Activated naive CD4-positive, alpha-beta T cell treated with Interleukin-2 at 50 U/mL for 16 hours (primary cell): ENCODE data around the gene CASKIN2.

ENCODE experiments used
- DNase-seq: peaks from one replicate; pipeline ENCODE4 v3.0.0-alpha.2; 2020

The CASKIN2 gene

DNA sequence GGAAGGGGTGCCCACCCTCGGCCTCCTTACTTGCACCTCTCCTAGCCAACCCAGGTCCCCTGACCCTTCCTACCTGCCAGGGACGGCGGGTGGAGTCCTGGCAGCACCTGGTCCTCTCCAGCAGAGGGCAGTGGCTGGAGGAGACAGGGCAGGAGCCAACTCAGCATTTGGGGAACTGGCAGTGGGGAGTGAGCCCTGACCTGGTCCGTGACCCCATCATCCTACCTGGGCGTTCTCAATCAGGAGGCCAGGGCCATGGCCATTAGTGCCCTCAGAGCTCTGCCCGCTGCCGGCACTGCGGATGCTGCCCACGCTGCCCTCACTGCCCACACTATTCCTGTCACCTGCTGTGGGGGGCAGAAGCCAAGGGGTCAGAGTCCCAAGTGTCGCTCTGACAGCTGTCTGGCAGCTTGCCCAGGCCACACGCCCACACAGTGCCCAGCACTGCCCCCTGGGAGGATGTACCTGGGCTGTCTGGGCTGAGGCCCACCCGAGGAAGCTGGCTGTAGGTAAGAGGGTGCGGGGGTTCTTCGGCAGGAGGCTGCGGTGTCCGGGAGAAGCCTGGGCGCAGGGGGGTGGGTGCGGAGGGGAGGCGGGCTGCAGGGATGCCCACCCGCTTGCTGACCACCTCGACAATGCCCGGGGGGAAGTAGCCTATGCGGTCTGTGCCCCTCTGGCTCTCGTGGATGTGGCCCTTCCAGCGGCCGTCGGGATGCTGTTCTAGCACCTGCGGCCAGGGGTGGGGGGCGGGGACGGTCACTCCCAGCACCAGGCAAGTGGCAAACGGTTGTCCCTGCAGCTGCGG is 10.8 kb downstream of the CASKIN2 start:
- DNase-seq: peak; percentile 39

DNA sequence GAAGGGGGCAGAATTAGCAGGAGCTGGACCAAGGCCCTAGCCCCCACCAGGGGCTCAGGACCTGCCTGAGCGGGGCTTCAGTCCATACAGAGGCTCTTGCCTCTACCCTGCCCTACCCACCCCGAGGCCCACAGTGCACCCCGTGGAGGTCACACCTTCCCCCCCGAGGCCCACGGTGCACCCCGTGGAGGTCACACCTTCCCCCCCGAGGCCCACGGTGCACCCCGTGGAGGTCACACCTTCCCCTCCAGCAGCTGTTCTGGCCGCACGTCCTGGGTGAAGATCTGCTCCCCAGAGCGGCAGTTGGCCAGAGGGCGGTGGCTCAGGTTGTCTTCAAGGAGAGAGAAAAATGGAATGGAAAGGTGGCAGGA is 11.4 kb downstream of the CASKIN2 start:
- DNase-seq: no peak

DNA sequence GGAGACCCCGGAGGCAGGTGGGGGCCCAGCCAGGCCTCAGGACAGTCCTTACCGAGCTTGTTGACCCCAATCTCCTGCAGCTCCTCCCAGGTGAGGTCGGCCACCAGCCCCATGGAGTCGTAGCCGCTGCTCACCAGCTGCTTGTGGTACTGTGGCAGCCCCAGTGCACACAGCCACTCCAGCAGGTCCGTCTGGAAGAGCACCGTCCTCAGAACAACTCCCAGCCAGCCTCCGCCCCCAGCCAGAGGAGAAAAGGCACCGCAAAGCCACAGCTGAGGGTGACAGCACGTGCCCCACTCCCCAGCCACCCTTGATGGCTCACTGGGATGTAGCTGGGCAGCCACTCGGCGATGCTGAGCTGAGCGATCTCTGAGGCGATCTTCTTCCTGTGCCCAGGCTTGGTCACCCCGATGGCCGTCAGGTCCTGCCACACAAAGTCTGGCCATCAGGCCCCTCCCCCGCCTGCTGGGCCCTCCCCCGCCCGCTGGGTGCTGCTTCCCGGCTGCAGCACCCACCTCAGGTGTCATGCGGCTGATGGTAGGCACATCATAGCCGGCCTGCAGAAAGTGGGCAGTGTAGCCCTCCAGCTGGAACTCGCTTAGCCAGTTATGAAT is 11.9 kb downstream of the CASKIN2 start:
- no peak for DNase-seq

DNA sequence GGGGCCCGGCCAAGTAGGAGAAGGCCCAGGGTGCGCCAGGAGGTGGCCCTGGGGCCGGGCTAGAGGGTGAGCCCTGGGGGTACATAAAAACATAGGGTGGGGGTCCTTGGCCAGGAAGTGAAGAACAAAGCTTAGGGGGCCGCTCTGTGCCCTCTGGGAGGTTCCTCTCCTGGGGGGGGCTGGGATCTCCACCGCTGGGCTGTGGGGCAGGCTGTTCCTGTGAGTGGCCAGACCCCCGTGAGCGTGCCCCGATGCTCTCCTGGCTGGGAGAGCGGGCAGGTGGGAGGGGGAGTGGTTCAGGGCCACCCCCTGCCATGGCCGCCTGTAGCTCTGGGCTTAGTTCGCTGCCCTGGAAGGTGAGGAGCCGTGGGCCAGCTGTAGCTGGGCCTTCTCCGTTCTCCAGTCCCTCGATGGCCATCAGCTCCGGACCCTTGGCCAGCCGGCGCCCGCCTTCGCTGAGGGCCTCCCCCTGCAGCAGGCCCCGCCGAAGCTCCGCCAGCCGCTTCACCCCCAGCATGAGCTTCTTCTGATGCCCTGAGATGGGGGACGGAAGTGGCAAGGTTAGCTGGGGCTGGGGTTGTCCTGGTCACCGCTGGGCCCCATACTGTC is 12.5 kb downstream of the CASKIN2 start:
- no peak for DNase-seq

DNA sequence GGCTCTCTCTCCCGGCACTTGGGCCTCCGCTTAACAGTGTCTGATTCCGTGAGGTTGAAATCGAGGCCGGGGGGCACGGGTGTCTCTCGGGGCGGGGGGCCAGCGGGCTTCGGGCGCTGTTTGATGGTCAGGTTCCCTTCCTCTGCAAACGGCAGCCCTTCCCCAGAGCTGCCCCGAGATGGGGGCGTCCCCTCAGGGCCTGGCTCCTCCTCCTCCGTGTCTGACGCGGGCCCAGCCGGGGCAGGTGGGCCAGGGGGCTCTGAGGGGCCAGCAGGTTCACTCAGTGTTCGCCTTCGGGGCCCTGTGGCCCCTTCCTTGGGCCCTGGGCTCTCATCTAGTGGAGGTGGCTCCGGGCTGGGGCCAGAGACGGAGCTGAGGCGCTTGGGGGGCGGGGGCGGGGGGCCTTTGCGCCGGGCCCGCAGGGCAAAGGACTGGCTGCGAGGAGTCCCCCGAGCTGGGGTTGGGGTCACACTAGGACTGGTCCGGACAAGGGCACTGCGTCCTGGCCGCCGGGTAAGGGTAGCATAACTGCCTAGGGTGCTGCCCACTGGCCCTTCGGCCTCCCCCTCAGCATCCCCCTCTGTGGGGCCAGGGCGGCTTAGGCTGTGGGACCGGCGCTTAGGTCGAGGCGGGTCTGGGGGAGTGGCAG is 13.1 kb downstream of the CASKIN2 start:
- no peak for DNase-seq

DNA sequence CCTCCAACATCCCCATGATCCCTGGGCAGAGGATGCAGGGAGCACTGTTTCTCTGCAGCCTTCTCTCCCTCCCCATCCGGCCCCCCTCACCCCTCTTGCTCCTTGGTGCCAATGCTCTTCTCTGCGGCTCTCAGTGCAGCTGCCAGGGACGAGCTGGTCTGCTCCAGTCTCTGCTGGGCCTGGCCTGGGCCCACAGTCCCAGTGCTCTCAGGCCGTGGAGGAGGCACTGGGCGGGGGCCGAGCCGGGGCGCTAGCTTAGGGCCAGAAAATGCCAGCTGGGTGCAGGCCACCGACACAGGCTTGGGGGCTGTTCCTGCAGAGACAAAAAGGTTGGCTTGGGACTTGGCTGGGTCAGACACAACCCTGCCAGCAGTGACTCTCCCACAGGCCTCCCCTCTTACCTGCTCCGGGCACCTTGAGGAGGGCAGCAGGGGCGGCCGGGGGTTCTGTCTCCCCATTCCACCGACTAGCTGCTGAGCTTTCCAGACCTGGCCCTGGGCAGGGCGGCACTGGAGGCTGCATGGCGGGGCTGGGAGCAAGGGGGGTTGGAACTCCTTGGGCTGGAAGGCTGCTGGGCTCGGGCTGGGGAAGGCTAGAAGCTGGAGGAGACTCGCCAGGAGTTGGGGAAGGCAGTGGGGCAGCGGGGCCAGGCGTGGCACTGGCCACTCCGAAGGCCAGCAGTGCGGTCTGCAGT is 13.8 kb downstream of the CASKIN2 start:
- no peak for DNase-seq

DNA sequence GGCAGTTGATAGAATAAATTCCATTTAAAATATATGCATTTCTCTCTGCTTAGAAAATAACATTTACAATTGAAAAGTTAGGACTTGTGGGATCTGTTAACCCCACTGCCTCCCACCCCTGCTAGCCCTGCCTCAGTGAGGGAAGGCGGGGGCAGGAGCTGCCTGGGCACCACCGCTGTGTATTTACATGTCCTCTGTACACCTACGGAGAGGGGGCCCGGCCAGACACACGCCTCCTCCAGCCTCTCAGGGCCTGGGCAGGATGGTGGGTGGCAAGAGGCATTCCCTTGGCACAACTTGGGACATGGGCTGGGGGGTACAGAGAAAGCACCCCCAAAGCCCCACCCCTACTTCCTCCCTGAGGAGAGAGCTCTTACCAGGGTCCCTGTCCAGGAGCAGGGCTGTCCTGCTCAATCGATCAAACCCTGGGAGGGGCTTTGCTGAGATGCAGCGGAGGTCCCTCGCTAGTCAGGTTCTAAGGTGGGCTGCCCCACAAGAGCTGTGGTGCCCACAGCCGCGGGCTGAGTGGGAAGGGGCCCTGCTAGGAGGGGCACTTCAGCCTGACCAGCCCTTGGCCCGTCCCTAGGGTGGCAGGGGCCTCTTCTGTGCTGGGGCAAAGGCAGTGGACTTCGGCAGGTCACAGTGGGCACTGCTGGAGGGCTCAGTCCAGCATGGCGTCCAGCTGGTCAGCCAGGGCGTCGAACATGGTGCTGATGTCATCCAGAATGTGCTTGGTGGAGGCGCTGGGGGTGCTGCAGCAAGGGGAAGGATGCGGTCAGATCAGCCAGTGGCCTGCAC is 14.7 kb downstream of the CASKIN2 start:
- no peak for DNase-seq

DNA sequence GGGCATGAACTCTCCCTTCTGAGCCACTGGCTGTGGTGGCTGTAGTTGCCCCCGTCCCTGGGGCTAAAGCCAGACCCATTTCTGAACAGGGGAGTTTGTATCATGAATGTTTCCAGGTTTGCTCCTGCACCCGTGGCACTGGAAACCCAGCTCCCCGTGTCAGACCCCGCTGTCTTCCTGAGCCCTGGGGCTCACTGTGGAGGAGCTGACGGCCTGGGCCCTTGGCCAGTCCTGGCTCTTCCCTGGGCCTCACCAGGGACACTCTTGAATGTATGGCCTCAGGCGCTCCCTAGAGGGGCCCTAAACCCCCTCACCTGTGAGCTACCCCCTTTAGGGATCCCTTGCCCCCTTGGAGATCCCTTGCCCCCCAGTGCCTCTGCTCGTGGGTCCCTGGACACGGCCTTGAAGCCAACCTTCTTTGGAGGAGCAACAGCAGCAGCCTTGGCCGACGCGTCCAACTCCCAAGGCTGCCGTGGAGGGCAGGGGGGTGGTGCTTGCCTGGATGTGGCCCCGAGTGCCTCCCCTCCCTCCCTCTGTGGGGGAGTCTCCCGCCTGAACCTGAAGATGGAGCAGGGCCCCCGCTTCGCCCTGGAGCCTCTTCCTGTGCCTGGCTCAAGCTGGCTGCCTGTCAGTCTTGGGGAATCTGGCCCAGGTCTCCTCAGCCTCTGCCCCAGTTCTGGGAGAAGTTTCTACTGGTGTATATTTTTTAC is 15.9 kb downstream of the CASKIN2 start:
- DNase-seq: no peak

DNA sequence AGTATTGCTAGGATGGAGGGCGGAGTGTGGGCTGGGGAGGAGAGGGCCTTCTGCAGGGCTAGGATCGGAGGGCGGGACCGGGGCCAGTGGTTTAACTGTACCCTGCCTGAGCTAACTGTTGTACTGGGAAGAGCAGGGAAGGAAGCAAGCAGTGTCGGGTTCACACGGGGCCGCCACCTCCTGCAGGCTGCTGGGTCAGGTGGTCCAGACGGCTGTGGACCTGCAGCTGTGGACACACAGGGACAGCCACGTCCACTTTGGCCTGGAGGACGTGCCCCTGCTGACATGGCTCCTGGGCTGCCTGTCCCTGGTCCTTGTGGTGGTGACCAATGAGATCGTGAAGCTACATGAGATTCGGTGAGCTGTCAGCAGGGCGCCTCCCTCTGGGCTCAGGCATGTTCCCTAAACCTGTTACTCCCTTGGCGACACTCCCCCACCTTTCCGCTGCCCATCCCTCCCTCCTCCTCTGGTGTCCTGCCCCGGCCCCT is 16.6 kb downstream of the CASKIN2 start:
- DNase-seq: no peak

DNA sequence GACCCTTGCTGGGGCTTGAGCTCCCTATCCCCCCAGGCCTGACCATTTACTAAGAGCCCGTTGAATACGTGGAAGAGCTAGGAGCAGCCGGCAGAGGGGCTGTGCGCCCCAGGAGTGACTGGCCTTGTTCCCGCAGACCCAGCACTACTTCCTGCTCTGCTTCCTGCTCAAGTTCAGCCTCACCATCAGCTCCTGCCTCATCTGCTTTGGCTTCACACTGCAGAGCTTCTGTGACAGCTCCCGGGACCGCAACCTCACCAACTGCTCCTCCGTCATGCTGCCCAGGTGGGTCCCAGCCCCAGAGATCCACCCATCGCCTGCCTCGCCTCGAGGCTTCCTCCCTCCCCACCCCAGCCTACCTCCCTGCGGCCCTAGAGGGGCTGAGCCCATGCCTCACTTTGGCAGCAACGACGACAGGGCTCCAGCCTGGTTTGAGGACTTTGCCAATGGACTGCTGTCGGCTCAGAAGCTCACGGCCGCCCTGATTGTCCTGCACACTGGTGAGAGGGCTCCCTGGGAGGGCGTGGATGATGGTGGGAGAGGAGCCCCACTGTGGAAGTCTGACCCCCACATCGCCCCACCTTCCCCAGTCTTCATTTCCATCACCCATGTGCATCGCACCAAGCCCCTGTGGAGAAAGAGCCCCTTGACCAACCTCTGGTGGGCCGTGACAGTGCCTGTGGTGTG is 17.2 kb downstream of the CASKIN2 start:
- no peak for DNase-seq

DNA sequence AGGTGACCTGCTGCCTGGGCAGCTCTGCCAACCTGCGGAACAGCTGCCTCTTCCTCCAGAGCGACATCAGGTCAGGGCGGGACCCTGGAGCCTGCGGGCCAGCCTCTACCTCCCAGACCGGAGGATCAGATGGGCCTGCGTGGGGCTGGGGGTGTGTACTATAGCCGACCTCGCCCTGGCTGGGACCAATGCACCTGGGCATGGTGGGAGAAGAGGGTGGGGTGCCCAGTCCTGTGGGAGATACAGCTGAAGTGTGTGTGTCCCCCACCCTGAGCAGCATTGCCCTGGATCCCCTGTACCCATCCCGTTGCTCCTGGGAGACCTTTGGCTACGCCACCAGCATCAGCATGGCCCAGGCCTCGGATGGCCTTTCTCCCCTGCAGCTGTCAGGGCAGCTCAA is 19.3 kb downstream of the CASKIN2 start:
- DNase-seq: no peak

DNA sequence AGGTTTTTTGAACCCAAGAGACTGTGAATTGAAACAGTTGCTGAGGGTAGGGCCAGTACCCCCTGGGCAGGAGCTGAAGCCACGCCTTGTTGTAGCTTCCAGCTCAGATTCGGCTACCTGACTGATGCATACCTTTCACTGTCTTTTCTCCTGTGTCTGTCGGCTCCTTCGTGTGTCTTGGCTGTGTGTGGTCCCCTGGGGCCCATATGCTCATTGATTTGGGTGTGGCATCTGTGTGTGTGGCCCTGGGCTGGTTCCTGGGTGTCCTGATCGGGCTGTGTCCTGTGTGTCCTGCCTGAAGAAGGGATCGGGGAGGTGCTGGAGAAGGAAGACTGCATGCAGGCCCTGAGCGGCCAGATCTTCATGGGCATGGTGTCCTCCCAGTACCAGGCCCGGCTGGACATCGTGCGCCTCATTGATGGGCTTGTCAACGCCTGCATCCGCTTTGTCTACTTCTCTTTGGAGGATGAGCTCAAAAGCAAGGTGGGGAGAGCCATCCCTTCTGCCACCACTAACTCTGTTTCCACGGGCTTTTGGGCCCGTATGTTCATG is 20.9 kb downstream of the CASKIN2 start:
- no peak for DNase-seq

DNA sequence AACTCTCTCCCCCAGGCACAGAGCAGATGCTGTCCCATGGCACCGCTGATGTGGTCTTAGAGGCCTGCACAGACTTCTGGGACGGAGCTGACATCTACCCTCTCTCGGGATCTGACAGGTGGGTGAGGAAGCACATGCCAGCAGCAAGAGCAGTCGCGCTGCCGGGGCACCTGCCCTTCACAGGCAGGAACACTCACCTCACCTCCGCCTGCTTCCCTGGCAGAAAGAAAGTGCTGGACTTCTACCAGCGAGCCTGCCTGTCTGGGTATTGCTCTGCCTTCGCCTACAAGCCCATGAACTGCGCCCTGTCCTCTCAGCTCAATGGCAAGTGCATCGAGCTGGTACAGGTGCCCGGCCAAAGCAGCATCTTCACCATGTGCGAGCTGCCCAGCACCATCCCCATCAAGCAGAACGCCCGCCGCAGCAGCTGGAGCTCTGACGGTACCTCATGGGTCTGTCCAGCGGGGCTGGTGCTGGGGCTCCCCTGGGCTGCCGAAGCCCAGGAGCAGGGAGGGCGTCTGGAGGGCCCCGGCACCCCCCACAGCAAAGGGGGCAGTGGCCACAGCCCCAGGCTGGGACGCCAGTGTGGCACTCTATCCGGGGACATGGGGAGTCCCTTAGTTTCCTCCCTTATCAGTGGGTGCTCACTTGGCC is 21.7 kb downstream of the CASKIN2 start:
- no peak for DNase-seq

DNA sequence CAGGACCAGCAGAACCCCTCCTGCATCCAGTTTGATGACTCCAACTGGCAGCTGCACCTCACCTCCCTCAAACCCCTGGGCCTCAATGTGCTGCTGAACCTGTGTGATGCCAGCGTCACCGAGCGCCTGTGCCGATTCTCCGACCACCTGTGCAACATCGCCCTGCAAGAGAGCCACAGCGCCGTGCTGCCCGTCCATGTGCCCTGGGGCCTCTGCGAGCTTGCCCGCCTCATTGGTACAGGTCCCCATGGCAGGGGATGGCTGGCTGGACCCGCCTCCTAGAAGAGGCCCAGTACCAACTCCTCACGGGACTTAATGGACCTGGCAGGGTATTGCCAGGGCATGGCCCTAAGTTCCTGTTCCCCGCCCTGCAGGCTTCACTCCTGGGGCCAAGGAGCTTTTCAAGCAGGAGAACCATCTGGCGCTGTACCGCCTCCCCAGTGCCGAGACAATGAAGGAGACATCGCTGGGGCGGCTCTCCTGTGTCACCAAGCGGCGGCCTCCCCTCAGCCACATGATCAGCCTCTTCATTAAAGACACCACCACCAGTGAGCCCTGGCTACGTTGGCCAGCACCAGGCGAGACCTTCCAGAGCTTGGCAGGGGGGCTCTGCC is 22.7 kb downstream of the CASKIN2 start:
- DNase-seq: no peak

DNA sequence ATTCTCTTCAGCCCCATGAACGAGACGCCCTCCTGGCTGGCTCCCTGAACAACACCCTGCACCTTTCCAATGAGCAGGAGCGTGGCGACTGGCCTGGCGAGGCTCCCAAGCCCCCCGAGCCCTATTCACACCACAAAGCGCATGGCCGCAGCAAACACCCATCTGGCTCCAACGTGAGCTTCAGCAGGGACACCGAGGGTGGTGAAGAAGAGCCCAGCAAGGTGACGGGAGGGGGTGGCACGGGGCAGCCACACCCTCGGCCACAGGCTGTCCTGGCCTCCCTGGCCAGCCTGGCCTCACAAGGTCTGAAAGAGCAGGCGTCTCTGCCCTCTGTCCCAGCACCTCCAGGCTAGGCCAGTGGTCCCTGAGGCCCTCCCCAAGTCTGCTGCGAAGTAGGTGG is 23.7 kb downstream of the CASKIN2 start:
- DNase-seq: no peak

DNA sequence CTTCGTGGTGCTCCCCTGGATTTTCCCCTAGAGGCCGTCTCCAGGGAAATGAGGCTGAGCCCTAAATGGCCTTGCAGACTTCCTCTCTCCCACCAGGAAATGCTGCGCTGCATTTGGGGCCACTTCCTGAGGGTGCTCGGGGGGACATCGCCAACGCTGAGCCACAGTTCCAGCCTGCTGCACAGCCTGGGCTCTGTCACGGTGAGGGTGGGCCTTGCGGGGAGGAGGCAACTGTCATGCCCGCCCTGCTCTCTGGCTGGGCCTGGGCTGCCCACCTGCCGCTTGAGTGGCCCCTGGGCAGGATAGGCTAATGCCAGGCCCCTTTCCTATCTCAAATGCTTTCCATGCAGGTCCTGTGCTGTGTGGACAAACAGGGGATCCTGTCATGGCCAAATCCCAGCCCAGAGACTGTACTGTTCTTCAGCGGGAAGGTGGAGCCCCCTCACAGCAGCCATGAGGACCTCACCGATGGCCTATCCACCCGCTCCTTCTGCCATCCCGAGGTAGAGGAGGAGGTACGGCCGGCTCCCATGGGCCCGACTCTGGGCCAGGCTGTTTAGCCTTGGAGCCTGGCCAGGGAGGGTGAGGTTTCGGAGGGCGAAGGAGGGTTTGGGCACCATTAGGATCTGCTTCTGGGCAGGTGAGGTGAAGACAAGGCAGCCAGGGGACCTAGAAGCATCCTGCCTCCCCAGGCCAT is 24.2 kb downstream of the CASKIN2 start:
- no peak for DNase-seq

DNA sequence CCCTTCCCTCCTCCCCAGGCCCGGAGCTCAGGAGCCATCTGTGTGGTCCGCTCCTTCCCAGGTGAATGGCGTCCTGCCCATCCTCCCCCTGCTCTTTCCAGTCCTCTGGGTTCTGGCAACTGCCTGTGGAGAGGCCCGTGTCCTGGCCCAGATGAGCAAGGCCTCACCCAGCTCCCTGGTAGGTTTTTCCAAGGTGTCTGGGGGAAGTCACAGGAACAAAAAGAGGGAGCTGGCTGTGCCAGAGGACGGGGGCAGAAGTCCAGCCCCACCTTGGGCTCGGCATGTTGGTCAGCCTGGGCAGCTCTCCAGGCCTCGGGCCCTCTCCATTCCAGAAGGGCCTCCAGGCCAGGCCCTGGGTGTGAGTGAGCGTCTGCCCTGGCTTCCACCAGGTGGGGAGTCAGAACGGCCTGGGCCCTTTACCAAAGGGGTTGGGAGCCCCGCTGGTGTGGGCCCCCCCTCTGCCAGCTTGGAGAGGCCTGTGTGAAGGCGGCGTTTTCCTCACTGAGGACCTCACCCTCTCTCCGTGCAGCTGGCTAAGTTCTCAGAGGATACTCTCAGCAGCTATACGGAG is 25.1 kb downstream of the CASKIN2 start:
- DNase-seq: no peak

DNA sequence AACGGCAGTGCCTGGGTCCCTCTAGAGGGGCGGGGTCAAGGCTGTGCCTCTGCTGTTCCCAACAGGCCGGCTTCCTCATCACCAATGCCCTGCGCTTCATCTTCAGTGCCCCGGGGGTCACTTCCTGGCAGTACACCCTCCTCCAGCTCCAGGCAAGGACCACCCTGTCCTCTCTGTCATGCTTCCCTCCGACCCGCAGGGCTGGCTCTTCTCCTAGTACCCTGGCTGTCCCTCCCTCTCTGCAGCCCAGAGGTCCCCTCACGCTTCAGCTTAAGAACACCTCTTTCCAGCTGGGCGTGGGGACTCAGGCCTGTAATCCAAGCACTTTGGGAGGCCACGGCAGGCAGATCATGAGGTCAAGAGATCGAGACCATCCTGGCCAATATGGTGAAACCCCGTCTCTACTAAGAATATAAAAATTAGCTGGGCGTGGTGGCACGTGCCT is 25.8 kb downstream of the CASKIN2 start:
- DNase-seq: no peak
